NOMO-1 treated with DMSO at 0.1 percent for 48 hours (cell line): ENCODE results near the gene VASP.
"Not testable (repeated sequence)": the region's sequence is repeated elsewhere in the genome, so short reads cannot be mapped to it uniquely, and the experiment has no call there.

Experiments
- DNase-seq: peaks from one replicate; lab custom pipeline; 2025; ENCODE audit not compliant: unreplicated experiment; lab: John Stamatoyannopoulos, UW

Gene VASP

DNA sequence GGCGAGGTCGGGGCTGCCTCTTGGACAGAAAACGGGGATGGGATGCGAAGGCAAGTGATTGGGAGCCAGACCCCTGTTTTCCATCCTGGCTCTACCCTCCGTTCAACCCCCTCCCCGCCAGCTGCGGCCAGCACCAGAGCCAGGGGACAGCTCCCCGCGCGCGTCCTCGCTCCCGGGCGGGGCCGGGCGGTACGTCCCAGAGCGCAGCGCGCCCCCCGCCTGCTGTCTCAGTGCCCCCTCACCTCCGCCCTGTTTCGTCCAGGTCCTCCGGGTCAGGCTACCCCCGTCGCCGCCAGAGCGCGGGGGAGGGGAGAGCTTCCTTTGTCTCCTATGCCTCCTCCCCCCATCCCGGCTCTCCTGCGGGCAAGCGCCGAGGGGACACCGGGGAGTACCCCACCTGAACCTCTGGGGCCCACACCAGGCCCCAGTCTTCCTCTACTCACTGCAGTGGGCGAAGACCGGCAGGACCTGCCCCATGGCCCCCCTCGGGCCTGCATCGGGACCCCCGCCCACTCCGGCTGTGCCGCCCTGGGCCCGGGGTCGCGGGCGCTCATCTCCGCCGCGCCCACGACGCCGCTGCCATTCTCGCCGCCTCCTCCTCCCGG is 10.8 kb upstream of the VASP start:
- DNase-seq: no peak

DNA sequence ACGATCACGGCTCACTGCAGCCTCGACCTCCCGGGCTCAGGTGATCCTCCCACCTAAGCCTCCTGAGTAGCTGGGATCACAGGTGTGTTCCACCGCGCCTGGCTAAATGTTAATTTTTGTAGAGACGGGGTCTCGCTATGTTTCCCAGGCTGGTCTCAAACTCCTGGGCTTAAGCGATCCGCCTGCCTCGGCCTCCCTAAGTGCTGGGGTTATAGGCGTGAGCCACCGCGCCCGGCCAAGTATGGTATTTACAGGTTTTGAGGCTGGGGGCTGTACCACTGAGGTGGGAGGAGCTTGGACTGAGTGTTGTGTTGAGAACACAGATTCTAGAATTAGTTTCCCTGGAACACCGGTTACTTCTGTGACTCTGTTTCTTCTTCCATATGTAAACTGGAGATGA is 9.5 kb upstream of the VASP start:
- no peak for DNase-seq

DNA sequence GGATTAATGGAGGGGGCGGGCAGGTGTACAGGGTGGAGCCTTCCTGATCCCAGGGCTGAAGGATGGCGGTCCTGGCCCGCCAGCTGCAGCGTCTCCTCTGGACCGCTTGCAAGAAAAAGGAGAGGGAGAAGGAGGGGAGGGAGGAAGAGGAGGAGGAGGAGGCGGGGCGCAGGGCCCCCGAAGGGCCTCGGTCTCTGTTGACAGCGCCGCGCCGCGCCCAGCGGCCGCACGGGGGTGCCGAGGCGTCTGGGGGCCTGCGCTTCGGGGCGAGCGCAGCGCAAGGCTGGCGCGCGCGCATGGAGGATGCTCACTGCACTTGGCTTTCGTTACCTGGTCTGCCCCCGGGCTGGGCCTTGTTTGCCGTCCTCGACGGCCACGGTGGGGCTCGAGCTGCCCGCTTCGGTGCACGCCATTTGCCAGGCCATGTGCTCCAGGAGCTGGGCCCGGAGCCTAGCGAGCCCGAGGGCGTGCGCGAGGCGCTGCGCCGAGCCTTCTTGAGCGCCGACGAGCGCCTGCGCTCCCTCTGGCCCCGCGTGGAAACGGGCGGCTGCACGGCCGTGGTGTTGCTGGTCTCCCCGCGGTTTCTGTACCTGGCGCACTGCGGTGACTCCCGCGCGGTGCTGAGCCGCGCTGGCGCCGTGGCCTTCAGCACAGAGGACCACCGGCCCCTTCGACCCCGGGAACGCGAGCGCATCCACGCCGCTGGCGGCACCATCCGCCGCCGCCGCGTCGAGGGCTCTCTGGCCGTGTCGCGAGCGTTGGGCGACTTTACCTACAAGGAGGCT is 8.7 kb upstream of the VASP start, which contains the start of gene PPM1N:
Gene PPM1N (plus strand): TSS at position 33 of the 785 bp plus-strand sequence. CDS start 30 bp downstream, at position 63.
- peak; percentile 28 for DNase-seq

DNA sequence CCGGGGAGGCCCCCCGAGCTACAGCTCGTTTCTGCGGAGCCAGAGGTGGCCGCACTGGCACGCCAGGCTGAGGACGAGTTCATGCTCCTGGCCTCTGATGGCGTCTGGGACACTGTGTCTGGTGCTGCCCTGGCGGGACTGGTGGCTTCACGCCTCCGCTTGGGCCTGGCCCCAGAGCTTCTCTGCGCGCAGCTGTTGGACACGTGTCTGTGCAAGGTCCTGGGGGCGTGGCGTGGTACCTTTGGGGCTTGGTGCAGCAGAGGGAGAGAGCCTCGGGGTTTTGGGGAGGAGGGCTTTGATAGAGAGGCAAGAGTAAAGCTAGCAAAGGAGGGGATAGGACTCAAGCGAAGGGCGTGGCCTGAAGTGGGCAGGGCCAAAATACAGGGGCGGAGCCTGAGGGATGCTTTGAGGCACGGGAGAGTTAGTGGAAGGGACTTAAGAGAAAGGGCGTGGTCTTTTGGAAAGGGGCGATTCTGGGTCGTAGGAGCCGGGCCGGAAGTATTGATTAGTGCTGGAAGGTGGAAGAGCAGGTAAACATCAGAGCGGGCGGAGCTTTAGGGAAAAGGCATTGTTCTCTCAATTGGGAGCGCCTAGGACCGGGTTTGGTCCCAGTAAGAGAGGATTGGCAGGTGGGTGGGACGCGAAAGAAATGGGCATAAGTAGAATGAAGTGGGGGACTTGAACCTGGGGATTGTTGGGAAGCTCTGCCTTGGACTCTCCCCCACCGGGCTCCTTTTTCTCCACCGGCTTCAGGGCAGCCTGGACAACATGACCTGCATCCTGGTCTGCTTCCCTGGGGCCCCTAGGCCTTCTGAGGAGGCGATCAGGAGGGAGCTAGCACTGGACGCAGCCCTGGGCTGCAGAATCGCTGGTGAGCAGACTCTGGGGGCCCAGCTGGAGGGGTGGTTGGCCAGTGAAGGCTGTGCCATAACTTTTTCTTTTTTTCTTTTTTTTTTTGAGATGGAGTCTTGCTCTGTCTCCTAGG is 7.8 kb upstream of the VASP start:
- no peak for DNase-seq

DNA sequence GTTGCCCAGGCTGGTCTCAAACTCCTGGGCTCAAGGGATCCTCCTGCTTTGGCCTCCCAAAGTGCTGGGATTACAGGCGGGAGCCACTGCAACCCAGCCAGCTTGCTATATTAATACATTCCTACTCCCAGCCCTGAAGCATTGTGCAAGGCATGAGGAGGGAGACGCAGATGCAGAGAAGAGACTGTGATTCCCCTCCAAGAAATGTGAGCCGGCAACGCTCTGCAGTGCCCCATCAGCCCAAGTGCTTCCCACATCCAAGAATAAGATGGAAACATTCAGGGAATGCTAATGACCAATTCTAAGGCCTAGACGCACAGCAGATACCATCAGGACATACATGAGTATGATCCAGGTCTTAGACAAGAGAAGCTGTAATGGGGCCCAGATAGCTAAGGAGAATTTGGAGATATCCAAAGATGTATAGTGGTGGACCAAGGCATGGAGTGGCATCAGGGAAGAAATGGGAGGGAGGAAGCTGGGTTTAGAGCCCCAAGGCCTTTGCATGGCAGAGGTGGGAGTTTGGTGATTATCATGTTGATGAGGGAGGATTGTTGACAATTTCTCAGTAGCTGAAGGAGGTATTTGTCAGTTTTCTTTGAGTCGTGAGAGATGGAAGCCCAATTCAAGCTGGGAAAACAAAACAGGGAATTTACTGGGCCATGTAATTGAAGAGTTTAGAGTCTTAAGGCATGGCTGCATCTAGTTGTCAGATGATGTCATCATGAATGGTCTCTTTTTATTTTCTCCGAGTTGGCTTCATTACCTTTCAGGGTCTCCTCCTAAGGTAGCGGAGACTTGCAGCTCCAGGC is 6.2 kb upstream of the VASP start:
- no peak for DNase-seq

DNA sequence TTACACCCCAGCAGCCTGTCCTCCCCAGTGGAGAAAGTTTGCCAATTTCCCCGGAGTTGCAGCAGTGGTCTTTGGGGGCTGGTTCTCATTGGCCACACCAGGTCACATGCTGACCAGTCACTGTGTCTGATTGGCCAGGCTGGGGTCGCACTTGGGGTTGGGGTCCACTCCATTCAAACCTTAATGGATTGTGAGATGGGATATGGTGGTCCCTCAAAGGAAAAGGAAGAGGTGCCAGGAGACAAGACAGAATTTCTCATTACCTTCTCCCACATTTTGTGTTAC is 5.6 kb upstream of the VASP start:
- DNase-seq: no peak

DNA sequence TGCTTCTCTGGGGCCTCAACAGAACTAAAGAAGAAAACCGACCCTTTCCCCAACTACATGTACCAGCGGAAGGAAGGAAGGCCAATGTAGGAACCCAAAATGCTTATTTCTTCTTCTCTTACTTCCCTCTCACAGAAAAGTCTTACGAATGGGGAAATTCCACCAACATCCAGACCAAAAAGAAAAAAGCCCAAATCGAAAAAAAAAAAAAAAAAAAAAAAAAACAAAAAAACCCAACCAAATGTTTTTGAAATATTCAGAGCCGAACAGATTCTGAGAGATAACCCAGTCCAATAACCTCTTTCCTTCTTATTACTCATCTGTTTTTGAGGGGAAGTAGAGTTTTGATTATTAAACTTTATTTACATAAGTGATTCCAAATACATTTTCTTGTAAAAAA is 5.2 kb upstream of the VASP start:
- DNase-seq: no peak

DNA sequence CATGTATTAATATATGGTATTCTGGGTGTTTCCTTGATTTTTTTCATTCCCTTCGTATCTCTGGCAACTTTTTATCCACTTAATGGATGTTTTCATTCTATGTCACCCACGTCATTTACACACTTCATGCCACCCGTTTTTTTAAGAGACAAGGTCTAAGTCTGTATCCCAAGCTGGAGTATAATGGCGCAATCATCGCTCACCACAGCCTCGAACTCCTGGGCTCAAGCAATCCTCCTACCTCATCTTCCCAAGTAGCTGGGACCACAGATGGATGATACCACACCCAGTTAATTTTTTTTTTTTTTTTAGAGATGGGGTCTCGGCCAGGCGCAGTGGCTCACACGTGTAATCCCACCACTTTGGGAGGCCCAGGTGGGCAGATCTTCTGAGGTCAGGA is 3.4 kb upstream of the VASP start:
- no peak for DNase-seq

DNA sequence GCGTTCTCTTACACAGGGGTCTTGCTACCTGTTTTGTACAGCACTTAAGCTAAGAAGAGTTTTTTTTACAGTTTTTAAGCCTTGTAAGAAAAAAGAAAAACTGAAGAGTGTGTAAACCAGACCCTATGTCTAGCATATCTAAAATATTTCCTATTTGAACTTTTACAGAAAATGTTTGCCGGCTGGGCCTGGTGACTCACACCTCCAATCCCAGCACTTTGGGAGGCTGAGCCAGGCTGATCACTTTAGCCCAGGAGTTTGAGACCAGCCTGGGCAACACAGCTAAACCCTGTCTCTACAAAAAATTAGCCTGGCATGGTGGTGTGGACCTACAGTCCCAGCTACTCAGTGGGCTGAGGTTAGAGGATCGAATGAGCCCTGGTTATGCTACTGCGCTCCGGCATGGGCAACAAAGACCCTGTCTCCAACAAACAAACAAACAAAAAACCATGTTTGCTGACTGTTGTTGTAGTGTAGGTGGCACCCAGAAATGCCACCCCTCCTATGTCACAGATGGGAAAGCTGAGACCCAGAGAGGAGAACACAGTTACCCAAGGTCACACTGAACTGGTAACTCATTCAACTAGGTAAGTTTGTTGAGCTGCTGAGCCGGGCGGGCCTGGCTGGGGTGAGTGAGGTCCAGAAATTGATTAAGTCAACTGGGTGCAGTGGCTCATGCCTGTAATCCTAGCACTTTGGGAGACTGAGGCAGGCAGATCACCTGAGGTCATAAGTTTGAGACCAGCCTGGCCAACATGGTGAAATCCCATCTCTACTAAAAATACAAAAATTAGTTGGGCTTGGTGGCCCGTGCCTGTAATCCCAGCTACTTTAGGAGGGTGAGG is 1.9 kb upstream of the VASP start:
- DNase-seq: no peak

DNA sequence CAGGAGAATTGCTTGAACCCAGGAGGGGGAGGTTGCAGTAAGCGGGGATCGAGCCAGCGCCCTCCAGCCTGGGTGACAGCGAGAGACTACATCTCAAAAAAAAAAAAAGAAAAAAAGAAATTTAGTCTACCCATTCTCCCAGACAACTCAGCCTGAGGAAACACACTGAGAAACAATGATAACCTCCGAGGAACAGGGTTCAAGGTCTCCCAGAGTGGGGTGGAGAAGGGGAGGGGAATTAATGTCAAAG is 1.4 kb upstream of the VASP start:
- DNase-seq: no peak

DNA sequence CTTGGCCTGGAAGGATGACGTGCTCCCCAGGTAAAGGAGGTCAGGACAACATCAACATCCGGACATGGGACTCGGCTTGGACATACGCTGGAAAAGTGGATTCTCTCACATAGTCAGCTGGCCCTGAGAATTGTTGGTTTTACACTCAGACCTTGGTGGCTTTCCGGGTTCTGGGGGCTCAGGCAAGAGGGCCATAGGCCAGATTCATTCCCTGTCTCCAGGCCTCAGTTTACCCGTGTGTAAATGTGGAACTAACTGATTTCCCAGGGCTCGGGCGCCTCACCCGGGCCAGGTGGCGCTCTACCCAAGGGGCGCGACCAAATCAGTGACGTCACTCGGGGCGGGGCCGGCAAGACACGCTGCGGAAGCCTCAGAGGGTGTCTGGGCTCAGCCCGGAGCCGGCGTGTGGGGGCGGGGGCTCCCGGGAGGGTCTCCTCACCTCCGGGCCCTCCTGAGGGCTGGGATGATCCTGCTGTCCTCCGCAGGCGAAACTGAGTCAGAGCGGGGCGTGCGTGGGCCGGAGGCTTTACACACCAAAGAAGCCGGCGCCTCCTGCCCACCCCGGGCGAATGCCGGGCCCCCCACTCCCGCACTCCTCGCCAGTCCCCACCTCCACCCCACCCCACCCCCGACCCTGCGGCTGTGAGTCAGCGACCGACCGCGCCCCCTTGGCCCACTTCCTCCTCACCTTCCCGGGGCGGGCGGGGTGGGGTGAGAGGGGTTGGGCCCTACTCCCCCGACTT is 862 bp upstream of the VASP start:
- DNase-seq: peak; percentile 89

DNA sequence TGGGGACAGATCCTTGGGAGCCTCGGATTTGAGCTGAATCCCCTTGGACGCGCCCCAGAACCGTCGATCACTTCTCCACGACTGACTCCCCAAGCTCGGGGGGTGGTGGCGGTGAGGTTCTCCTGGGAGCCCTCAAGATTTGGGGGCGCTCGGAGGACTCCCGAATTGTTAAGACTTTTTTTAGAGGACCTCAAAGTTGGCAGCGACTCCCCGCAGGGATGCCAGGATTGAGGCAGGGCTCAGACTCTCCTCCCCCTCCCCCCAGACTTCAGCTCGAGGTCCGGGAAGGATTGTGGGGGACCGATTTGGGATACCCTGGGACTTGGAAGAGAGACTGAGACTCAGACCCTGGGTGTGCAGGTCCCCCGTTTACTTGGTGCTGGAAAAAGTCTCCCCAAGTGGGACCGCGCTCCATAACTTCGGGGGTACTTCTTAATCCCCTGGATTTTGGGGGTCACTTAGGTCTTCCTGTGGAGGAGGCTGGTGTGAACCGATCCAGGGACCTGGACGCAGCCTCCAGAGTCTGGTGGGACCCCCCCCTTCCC is 665 bp downstream of the VASP start:
- DNase-seq: no peak

DNA sequence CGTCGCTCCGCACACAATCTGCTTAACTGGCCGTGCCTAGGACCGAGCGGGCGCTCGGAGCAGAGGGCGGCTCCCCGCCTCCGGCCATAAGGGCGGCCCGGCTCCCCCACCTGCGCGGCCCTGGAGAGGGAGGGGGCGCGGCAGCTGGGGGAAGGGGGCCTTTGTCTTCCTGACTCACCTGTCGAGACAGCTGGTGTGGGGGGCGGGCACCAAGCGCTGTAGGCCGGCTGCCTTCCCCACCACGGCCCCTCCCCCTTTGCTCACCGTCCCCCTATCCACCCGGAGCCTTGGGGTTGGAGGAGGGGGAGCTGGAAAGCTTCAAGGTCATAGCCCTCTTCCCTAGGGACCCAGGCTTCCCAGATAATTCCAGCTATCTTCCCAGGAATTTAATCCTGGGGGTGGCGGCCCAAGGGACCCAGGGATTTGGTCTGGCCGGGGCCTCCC is 1.2 kb downstream of the VASP start:
- DNase-seq: no peak

DNA sequence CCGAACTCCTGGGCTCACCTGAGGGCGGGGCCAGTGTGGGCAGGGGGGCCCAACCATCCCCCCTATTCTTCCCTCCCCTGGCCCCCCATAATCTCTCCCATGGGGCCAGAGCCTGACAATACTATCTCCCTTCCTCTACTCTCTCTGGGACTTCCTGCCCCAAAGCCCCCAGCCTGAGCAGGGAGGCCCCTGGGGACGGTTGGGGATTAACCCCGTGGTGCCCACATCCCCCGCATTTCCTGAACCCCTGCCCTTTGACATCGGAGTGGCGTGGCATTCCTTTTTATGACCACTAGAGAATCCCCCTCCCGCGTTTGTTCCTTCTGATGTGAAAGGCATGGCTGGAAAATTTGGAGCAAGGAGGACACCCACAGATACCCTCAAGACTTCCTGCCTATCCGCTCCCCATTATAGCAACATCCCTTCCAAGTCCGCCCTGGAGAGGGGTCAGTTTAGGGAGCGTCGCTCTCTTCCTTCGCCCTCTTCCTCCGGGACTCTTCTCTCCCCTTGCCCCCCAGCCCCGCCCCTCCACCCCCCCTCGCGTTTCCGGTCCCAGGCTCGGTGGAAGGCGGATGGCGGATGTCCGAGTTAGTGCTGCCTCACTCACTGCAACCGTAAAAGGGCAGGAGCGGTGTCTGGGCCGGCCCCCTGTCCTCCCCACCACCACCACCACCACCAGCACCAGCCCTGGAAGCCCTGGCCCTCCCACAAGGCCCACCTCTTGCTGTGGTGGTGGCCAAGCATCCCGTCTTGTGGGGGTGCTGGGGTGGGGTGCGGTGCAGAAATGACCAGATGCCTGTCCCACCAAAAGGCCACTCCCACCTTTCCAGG is 1.8 kb downstream of the VASP start:
- peak; percentile 38 for DNase-seq

DNA sequence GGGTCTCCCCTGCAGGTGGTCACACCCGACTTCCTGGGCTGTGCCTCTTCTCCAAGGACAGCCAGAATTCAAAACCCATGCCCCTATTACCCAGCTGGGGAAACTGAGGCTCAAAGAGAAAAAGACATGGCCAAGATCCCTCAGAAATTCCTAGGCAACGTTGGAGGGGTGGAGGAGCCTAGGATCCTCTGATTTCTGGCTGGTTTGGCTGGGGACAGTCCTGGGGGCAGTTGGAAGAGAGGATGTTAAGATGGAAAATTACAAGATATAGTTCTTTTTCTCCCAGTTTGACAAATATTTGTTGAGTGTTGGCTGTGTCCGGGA is 2.4 kb downstream of the VASP start:
- DNase-seq: no peak

DNA sequence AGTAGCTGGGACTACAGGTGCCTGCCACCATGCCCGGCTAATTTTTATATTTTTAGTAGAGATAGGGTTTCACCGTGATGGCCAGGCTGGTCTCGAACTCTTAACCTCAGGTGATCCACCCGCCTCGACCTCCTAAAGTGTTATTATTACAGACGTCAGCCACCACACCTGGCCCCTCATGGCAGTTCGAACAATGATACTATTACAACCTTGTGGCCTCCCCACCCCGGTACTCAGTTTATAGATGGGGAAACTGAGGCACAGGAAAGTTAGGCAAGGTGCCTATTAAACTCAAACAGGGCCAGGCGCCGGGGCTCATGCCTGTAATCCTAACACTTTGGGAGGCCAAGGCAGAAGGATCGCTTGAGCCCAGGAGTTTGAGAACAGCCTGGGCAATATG is 3.1 kb downstream of the VASP start:
- not testable (repeated sequence) for DNase-seq

DNA sequence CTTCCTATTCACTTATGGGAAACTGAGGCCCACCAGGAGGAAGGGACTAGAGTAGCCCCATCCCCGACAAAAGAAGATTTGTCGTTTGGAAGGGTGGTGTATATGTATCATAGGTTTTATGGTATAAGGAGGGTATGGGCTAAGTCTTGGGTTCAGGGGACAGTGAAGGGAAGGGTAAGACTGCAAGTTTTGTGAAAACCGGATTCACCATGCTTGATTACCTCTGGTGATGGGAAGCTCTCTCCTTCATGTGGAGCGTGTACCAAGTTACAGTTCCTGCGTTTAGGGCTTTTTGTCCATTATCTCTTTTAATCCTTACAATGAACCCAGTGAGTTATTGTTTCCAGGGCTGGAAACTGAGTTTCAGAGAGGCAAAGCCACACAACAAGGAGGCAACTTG is 3.8 kb downstream of the VASP start:
- no peak for DNase-seq

DNA sequence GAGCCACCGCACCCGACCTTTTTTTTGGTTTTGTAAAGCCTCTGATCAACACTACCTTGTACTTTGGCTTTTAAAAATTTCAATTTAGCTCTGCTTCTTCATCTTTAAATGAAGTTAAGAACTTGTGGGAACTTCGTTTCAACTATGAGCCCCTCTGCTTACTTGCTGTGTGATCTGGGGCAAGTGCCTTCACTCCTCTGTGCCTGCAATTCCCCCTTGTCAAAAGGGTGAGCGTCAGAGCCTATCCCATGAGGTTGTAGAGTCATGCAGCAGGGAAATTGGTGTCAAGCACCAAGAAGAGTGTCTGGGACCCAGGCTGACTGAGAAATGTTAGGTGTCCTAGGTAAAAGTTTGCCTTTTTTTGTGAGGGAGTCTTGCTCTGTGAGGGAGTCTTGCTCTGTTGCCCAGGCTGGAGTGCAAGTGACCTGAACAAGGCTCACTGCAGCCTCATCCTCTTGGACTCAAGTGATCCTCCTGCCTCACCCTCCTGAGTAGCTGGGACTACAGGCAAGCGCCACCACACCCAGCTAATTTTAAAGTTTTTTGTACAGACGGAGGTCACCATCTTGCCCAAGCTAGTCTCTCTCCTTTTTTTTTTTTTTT is 5.7 kb downstream of the VASP start:
- DNase-seq: no peak
